Liver (tissue), 2 donors: ENCODE measurements around the gene RFLNA.

Source experiments
- CTCF ChIP-seq: fragments of 150-350 bp; IDR thresholded peaks from 2 replicates; pipeline ENCODE4 v1.5.1; 2017; ENCODE audit warnings: improper control_type of control experiment, low read depth, low read length; ENCODE audit not compliant: missing input control
- REST ChIP-seq: IDR thresholded peaks from 2 replicates; pipeline ENCODE4 v1.6.1; 2016; ENCODE audit warnings: antibody characterized with exemption, mild to moderate bottlenecking
- ZBTB33 ChIP-seq: IDR thresholded peaks from 2 replicates; pipeline ENCODE4 v1.6.1; 2016; ENCODE audit warnings: antibody characterized with exemption
- donor health status: healthy.

- TF ChIP-seq CTCF, result no peak
- TF ChIP-seq REST, result no peak
- TF ChIP-seq ZBTB33, result no peak
These were observed 38.0 kb downstream of the RFLNA start for GRCh38 chr12:124332900-124333299.
